Large intestine (tissue), 3 donors: ENCODE data around the gene CLIC6. TPM values are rescaled to one million over a fixed set of nuclear protein-coding genes. Genes with fewer than 3 reads are reported as not detected.

ENCODE experiments used
- DNase-seq, 2 donors: peaks; one replicate each; pipeline versions ENCODE4 v3.0.0 to v3.0.0-alpha.2; 2013
- H3K27ac ChIP-seq: one replicate; pipeline ENCODE4 v1.5.1; 2013; ENCODE audit warnings: low read length
- H3K27me3 ChIP-seq: 2 replicates; pipeline ENCODE4 v1.6.1; 2013; ENCODE audit warnings: low read length; ENCODE audit not compliant: control insufficient read depth, insufficient read depth
- H3K36me3 ChIP-seq: 2 replicates; pipeline ENCODE4 v1.6.1; 2013; ENCODE audit warnings: low read length; ENCODE audit not compliant: control insufficient read depth, insufficient read depth
- H3K4me1 ChIP-seq: one replicate; pipeline ENCODE4 v1.6.1; 2013; ENCODE audit warnings: low read length; ENCODE audit not compliant: control insufficient read depth, insufficient read depth
- H3K4me3 ChIP-seq: one replicate; pipeline ENCODE4 v1.5.1; 2013; ENCODE audit warnings: low read length
- H3K9me3 ChIP-seq: one replicate; pipeline ENCODE4 v1.6.1; 2013; ENCODE audit warnings: mild to moderate bottlenecking, low read depth, low read length, moderate library complexity; ENCODE audit not compliant: control insufficient read depth
- WGBS: methylation state at CpG from one replicate; pipeline ENCODE4 v1.1.5; 2013; ENCODE audit warnings: low lambda C conversion rate; ENCODE audit not compliant: insufficient coverage; 5-methylcytosine and 5-hydroxymethylcytosine counted together
- polyA plus RNA-seq: library from polyadenylated mRNA; unstranded; fragments of 120-200 nt; gene quantifications from one replicate; pipeline ENCODE4 v1.2.1, GENCODE V29; 2013

The CLIC6 gene
- polyA plus RNA-seq, 1 donor = 18.2 TPM

DNA sequence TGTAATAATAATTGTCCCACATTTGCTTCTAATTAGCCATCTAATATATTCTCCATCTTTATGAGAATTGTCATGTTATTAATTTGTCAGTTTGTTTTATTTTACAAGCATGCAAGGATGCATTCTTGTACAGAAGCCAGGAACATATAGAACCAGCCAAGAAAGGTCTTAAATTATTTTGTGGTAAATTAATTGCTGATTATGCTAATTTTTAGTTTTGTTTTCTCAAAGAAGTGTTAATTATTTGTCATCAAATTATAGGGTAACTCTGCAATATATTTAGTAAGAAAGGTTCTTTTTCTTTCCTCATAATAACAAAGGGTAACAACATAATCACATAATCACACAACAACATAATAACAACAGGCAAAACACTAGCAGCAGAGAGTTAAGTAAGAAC is 5.7 kb downstream of the CLIC6 start:
- Histone ChIP-seq H3K9me3 (no peaks in the 10 kb centered on the region), H3K36me3 (no peaks in the 10 kb centered on the region), H3K4me1 (peaks cover 15% of the 10 kb centered on the region), H3K27ac (no peak overlapping the region), H3K27me3 (peaks cover 26% of the 10 kb centered on the region), H3K4me3 (no peak overlapping the region)
- DNase-seq = no peak

- DNase-seq = no peak
- H3K4me1 ChIP-seq = peaks cover 15% of the 10 kb centered on the region
- no peaks in the 10 kb centered on the region for H3K36me3 ChIP-seq
- H3K27ac ChIP-seq = no peak overlapping the region
- no peak overlapping the region for H3K4me3 ChIP-seq
- H3K9me3 ChIP-seq = no peaks in the 10 kb centered on the region
- WGBS = 60% methylated on average over 4 of the region's 5 CpGs
- H3K27me3 ChIP-seq = peaks cover 15% of the 10 kb centered on the region
Measured at GRCh38 chr21:34675871-34676270, 7.1 kb downstream of the CLIC6 start.

DNA sequence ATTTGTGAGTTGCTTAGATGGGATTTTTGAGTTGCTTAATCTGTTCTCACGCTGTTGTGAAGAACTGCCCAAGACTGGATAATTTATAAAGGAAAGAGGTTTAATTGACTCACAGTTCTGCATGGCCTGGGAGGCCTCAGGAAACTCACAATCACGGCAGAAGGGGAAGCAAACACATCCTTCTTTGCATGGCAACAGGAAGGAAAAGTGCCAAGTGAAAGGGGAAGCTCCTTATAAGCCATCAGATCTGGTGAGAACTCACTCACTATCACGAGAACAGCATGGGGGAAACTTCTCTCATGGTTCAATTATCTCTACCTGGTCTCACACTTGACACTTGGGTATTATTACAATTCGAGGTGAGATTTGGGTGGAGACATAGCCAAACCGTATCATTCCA is 10.3 kb downstream of the CLIC6 start:
- WGBS = 100% methylated on average over 1 of the region's 5 CpGs
- no peak for DNase-seq
- H3K27me3 ChIP-seq = no peaks in the 10 kb centered on the region
- no peak overlapping the region for H3K4me3 ChIP-seq
- H3K27ac ChIP-seq = no peak overlapping the region
- no peaks in the 10 kb centered on the region for H3K9me3 ChIP-seq
- no peaks in the 10 kb centered on the region for H3K4me1 ChIP-seq
- peaks cover 2% of the 10 kb centered on the region for H3K36me3 ChIP-seq

DNA sequence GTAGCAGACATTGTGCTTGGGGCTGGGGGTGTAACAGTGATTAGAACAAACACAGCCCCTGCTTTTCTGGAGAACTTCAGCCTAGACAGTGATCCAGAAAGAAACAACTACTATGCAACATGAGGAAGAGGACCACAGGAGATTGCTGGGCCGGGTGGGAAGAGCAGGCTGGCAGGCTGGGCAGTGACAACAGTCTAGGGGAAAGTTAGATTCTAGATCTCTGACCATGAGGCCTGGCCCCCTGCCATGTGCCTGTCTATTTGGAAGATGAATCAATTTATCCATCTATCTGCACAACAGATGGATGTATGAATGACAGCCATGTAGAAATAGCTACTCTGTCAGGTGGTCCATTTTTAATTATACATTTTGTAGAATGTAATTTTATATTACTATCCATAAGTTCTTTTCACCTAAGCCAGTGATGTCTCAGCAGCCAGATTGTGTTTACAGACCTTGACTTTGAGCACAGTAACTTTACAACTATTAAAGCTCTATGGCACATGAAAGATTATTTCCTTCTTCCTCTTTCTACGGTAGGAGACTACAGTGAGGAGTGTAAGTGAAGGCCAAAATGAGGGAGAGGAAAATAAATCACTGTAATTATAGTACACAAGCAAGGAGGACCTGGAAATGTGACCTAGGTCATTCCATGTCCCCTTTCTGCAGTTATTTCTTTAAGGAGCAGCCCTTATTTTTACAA is 15.5 kb downstream of the CLIC6 start:
- Histone ChIP-seq H3K36me3 (peaks cover 2% of the 10 kb centered on the region), H3K4me1 (no peaks in the 10 kb centered on the region), H3K27me3 (no peaks in the 10 kb centered on the region), H3K27ac (no peak overlapping the region), H3K9me3 (no peaks in the 10 kb centered on the region), H3K4me3 (no peak overlapping the region)
- no CpG with 5 or more reads among the region's 2 CpGs for WGBS
- DNase-seq = no peak

DNA sequence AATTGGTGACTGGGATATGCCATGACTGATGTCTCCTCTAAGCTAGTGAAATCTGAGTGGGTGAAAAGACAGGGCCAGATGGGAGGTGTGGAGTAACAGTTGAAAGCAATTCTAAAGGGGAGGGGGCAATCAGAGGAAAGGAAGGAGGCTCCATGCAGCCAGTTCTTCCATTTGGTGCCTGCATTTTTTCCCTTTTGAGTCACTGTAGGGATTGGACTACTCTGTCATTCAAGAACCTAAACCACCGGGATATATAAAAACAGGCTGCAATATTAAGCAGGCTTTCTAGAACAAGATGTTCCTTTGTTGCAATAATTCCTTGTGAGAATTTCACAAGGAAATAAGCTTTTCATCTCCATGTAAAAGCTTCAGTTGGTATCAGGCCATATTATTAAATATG is 18.3 kb downstream of the CLIC6 start:
- H3K4me1 ChIP-seq = peaks cover 5% of the 10 kb centered on the region
- no peaks in the 10 kb centered on the region for H3K9me3 ChIP-seq
- no CpG with 5 or more reads among the region's 1 CpG for WGBS
- no peak for DNase-seq
- H3K27me3 ChIP-seq = no peaks in the 10 kb centered on the region
- H3K36me3 ChIP-seq = no peaks in the 10 kb centered on the region
- H3K27ac ChIP-seq = no peak overlapping the region
- H3K4me3 ChIP-seq = no peak overlapping the region

GRCh38 chr21:34687745-34688144 is 19.0 kb downstream of the CLIC6 start:
- H3K36me3 ChIP-seq = no peaks in the 10 kb centered on the region
- no peak overlapping the region for H3K4me3 ChIP-seq
- H3K27me3 ChIP-seq = no peaks in the 10 kb centered on the region
- DNase-seq = no peak
- WGBS = no CpG with 5 or more reads among the region's 2 CpGs
- peaks cover 7% of the 10 kb centered on the region for H3K4me1 ChIP-seq
- H3K9me3 ChIP-seq = no peaks in the 10 kb centered on the region
- H3K27ac ChIP-seq = no peak overlapping the region

GRCh38 chr21:34688145-34688544 is 19.4 kb downstream of the CLIC6 start:
- Histone ChIP-seq H3K27me3 (no peaks in the 10 kb centered on the region), H3K27ac (no peak overlapping the region), H3K9me3 (no peaks in the 10 kb centered on the region), H3K4me3 (no peak overlapping the region), H3K4me1 (peaks cover 11% of the 10 kb centered on the region), H3K36me3 (no peaks in the 10 kb centered on the region)
- WGBS = no CpG with 5 or more reads among the region's 16 CpGs
- no peak for DNase-seq

- Histone ChIP-seq H3K4me3 (no peak overlapping the region), H3K9me3 (no peaks in the 10 kb centered on the region), H3K27ac (no peak overlapping the region), H3K4me1 (peaks cover 12% of the 10 kb centered on the region), H3K27me3 (no peaks in the 10 kb centered on the region), H3K36me3 (no peaks in the 10 kb centered on the region)
- no peak for DNase-seq
- WGBS = no CpG with 5 or more reads among the region's 5 CpGs
Measured at GRCh38 chr21:34688715-34689114, 19.9 kb downstream of the CLIC6 start.

- H3K4me1 ChIP-seq = peaks cover 12% of the 10 kb centered on the region
- no peaks in the 10 kb centered on the region for H3K36me3 ChIP-seq
- DNase-seq = peak; percentile 31 to 61
- 80% methylated on average over 3 of the region's 11 CpGs for WGBS
- no peaks in the 10 kb centered on the region for H3K9me3 ChIP-seq
- H3K27ac ChIP-seq = peak overlapping the region; percentile 27
- H3K27me3 ChIP-seq = no peaks in the 10 kb centered on the region
- H3K4me3 ChIP-seq = no peak overlapping the region
Measured at GRCh38 chr21:34690041-34690792, 21.4 kb downstream of the CLIC6 start.

GRCh38 chr21:34690793-34691175 is 22.0 kb downstream of the CLIC6 start:
- H3K36me3 ChIP-seq = no peaks in the 10 kb centered on the region
- no CpG with 5 or more reads among the region's 2 CpGs for WGBS
- no peaks in the 10 kb centered on the region for H3K9me3 ChIP-seq
- no peak overlapping the region for H3K4me3 ChIP-seq
- peak overlapping the region; percentile 27 for H3K27ac ChIP-seq
- H3K27me3 ChIP-seq = no peaks in the 10 kb centered on the region
- H3K4me1 ChIP-seq = peaks cover 17% of the 10 kb centered on the region
- DNase-seq = no peak
